ENCODE data around the gene FAM124B. TPM values are rescaled to one million over a fixed set of nuclear protein-coding genes. Genes with fewer than 3 reads are reported as not detected.

Gene FAM124B
- total and polyA plus RNA-seq, 2 donors, result 1.4 to 2.0 TPM

DNA sequence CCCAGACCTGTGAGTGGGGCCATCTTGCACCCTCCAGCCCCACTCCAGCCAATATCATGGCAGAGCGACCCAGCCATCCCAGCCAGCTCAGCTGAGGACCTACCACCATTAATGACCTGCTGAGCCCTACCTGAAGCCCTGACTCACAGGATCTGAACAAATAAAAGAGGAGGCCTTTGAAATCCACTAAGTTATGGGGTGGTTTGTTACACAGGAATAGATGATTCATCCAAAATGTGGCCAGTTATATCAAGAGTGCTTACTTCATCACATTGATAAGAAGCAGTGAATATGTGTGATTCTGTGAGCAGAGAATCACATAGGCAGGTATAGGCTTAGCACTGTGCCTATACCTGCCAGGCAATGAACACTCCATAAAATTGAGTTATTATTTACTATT, 34.7 kb upstream of the FAM124B start:
- H3K9me3 ChIP-seq (ENCODE audit: control insufficient read depth in 2 of 2, insufficient read depth in 1 of 2, low read length in 1 of 2), result no peaks in the 10 kb centered on the region
- peaks cover 0 to 6% of the 10 kb centered on the region in 2 donors for H3K27me3 ChIP-seq (ENCODE audit: control insufficient read depth in 2 of 2, insufficient read depth in 1 of 2, low read length in 1 of 2)
- no peaks in the 10 kb centered on the region for H3K4me1 ChIP-seq (ENCODE audit: control insufficient read depth in 2 of 2, insufficient read depth in 2 of 2, low read length in 2 of 2)
- H3K36me3 ChIP-seq (ENCODE audit: control insufficient read depth in 2 of 2, insufficient read depth in 2 of 2, low read length in 1 of 2), result no peaks in the 10 kb centered on the region
- 97% methylated on average over 1 of the region's 1 CpG for WGBS
- DNase-seq (ENCODE audit: low read depth in 6 of 9, low spot score in 9 of 9), result no peak
- H3K27ac ChIP-seq (ENCODE audit: low read depth in 1 of 2, low read length in 1 of 2), result no peak overlapping the region
- H3K4me3 ChIP-seq (ENCODE audit: low read length in 2 of 2), result no peak overlapping the region

DNA sequence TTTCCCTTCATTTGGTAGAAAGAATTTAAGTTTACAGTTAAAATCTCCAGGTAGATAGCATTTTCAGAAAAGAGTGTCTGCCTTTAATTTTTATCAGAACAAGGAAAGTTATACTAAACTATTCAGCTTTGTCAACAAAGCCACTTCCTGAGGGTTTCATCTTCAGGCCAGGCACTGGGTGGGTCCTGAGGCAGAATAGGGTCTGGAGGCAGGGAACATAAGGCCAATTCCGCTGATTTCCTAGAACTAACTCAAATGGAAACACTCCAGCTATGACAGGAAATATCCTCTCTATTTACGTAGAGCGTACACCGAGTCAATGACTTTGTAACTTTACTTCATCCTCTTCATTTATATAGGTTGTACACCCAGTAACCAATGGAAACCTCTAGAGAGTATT, 32.7 kb upstream of the FAM124B start:
- H3K4me3 ChIP-seq (ENCODE audit: low read length in 2 of 2), result no peak overlapping the region
- H3K36me3 ChIP-seq (ENCODE audit: control insufficient read depth in 2 of 2, insufficient read depth in 2 of 2, low read length in 1 of 2), result no peaks in the 10 kb centered on the region
- H3K27me3 ChIP-seq (ENCODE audit: control insufficient read depth in 2 of 2, insufficient read depth in 1 of 2, low read length in 1 of 2), result no peaks in the 10 kb centered on the region
- no peak for DNase-seq (ENCODE audit: low read depth in 6 of 9, low spot score in 9 of 9)
- H3K4me1 ChIP-seq (ENCODE audit: control insufficient read depth in 2 of 2, insufficient read depth in 2 of 2, low read length in 2 of 2), result no peaks in the 10 kb centered on the region
- WGBS, result over 99% methylated on average over 4 of the region's 4 CpGs
- H3K27ac ChIP-seq (ENCODE audit: low read depth in 1 of 2, low read length in 1 of 2), result no peak overlapping the region
- H3K9me3 ChIP-seq (ENCODE audit: control insufficient read depth in 2 of 2, insufficient read depth in 1 of 2, low read length in 1 of 2), result no peaks in the 10 kb centered on the region

DNA sequence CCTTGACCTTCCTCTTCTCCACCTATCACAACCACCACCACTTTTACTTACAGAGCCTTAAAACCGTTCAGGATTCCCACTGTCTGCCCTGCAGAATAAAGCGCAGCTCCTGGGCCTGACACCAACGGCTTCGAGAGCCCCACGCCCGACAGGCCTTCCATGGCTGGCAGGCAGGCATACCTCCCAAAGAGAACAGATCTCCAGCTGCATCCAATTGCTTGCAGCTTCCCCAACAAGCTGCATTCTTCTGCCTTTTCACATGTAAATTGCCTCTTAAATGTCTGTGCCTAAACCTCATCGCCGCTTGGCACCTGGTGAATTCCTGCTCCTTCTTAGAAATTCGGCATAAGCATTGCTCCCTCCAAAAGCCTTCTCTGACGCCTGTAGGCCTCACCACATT, 31.5 kb upstream of the FAM124B start:
- 96% methylated on average over 10 of the region's 10 CpGs for WGBS
- H3K27ac ChIP-seq (ENCODE audit: low read depth in 1 of 2, low read length in 1 of 2), result no peak overlapping the region
- no peak overlapping the region for H3K4me3 ChIP-seq (ENCODE audit: low read length in 2 of 2)
- no peaks in the 10 kb centered on the region for H3K4me1 ChIP-seq (ENCODE audit: control insufficient read depth in 2 of 2, insufficient read depth in 2 of 2, low read length in 2 of 2)
- no peaks in the 10 kb centered on the region for H3K9me3 ChIP-seq (ENCODE audit: control insufficient read depth in 2 of 2, insufficient read depth in 1 of 2, low read length in 1 of 2)
- no peaks in the 10 kb centered on the region for H3K36me3 ChIP-seq (ENCODE audit: control insufficient read depth in 2 of 2, insufficient read depth in 2 of 2, low read length in 1 of 2)
- no peak for DNase-seq (ENCODE audit: low read depth in 6 of 9, low spot score in 9 of 9)
- no peaks in the 10 kb centered on the region for H3K27me3 ChIP-seq (ENCODE audit: control insufficient read depth in 2 of 2, insufficient read depth in 1 of 2, low read length in 1 of 2)

DNA sequence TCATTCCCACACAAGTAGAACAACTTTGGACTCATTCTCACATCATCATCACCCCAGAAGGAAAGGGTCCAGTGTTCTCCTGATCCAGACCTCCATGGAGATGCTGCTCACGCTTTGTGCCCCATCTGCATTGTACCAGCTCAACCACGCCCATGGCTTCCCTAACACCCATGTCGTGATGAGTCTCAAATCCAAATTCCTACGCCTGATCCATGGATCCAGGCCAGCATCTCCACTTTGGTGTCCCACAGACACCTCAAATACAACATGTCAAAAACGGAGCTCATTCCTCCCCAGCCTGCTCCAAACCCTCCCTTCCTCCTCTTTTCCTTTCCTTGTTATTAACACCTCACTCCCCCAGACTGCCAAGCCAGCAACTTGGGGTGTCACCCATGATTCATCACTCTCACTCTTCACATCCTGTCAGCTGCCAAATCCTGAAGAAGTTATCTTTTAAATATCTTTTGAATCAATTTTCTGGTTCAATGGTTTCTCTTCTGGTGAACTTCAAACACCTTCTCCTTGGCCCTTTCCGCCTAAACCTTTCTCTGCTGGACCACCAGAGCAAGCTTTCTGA, 30.2 kb upstream of the FAM124B start:
- Histone ChIP-seq H3K27ac (ENCODE audit: low read depth in 1 of 2, low read length in 1 of 2) (no peak overlapping the region), H3K27me3 (ENCODE audit: control insufficient read depth in 2 of 2, insufficient read depth in 1 of 2, low read length in 1 of 2) (no peaks in the 10 kb centered on the region), H3K4me3 (ENCODE audit: low read length in 2 of 2) (no peak overlapping the region), H3K36me3 (ENCODE audit: control insufficient read depth in 2 of 2, insufficient read depth in 2 of 2, low read length in 1 of 2) (no peaks in the 10 kb centered on the region), H3K4me1 (ENCODE audit: control insufficient read depth in 2 of 2, insufficient read depth in 2 of 2, low read length in 2 of 2) (no peaks in the 10 kb centered on the region), H3K9me3 (ENCODE audit: control insufficient read depth in 2 of 2, insufficient read depth in 1 of 2, low read length in 1 of 2) (no peaks in the 10 kb centered on the region)
- DNase-seq (ENCODE audit: low read depth in 6 of 9, low spot score in 9 of 9), result no peak
- 96% methylated on average over 6 of the region's 6 CpGs for WGBS

DNA sequence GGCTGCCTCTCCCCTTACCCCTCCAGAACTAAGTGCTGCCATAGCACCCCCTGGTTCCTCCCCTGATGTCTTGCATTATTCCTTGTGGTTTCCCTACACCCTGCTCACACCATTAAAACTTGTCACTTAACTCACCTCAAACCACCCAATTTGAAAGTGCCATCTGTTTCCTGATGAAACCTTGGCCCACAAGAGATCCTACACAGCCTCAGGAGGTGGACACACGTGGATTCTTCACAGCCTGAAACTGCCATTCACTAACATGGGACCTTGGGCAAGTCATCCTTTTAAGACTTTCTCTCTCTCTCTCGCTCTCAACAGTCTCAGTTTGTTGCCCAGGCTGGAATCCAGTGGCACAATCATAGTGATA, 27.5 kb upstream of the FAM124B start:
- no peak overlapping the region for H3K4me3 ChIP-seq (ENCODE audit: low read length in 2 of 2)

DNA sequence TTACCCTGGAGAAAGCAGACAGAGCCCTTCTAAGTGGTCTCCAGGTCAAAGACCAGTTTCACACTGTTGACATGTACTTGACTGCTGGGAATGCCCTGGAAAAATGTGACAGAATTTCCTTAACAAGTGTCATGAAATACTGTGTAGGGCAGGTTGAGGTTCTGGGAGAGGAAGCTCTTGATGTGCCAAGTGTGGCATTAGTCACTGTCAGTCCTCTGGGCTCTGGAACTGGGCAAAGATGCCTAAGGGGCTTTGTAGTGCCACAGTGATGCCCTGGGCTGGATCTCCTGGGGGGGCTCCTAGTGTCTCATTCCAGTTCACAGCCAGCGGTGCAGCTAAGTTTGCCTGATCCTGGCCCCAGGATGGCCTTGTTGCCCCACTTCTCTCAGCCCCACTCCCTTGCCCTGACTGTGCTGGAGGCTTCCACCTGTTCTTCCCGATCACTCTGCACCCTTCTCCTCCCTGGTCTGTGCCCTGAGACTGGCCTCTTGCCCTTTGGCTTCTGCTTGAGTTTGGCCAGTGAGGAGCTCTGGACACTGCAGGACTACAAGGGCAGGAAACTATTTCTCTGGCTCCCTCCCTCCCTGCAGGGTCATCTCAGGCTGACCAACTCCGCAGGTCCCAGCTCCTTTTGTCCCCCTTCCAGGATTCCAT, 27.0 kb upstream of the FAM124B start:
- Histone ChIP-seq H3K27ac (ENCODE audit: low read depth in 1 of 2, low read length in 1 of 2) (no peak overlapping the region), H3K4me3 (ENCODE audit: low read length in 2 of 2) (no peak overlapping the region), H3K4me1 (ENCODE audit: control insufficient read depth in 2 of 2, insufficient read depth in 2 of 2, low read length in 2 of 2) (no peaks in the 10 kb centered on the region), H3K36me3 (ENCODE audit: control insufficient read depth in 2 of 2, insufficient read depth in 2 of 2, low read length in 1 of 2) (no peaks in the 10 kb centered on the region), H3K27me3 (ENCODE audit: control insufficient read depth in 2 of 2, insufficient read depth in 1 of 2, low read length in 1 of 2) (no peaks in the 10 kb centered on the region), H3K9me3 (ENCODE audit: control insufficient read depth in 2 of 2, insufficient read depth in 1 of 2, low read length in 1 of 2) (no peaks in the 10 kb centered on the region)
- DNase-seq (ENCODE audit: low read depth in 6 of 9, low spot score in 9 of 9), result no peak
- 61% methylated on average over 3 of the region's 3 CpGs for WGBS

More for the DNA sequence above, 27.5 kb upstream of the FAM124B start:
- H3K4me1 ChIP-seq (ENCODE audit: control insufficient read depth in 2 of 2, insufficient read depth in 2 of 2, low read length in 2 of 2), result no peaks in the 10 kb centered on the region
- H3K36me3 ChIP-seq (ENCODE audit: control insufficient read depth in 2 of 2, insufficient read depth in 2 of 2, low read length in 1 of 2), result no peaks in the 10 kb centered on the region
- no peak overlapping the region for H3K27ac ChIP-seq (ENCODE audit: low read depth in 1 of 2, low read length in 1 of 2)
- DNase-seq (ENCODE audit: low read depth in 6 of 9, low spot score in 9 of 9), result no peak
- H3K27me3 ChIP-seq (ENCODE audit: control insufficient read depth in 2 of 2, insufficient read depth in 1 of 2, low read length in 1 of 2), result no peaks in the 10 kb centered on the region
- H3K9me3 ChIP-seq (ENCODE audit: control insufficient read depth in 2 of 2, insufficient read depth in 1 of 2, low read length in 1 of 2), result no peaks in the 10 kb centered on the region
- 27% methylated on average over 2 of the region's 2 CpGs for WGBS

DNA sequence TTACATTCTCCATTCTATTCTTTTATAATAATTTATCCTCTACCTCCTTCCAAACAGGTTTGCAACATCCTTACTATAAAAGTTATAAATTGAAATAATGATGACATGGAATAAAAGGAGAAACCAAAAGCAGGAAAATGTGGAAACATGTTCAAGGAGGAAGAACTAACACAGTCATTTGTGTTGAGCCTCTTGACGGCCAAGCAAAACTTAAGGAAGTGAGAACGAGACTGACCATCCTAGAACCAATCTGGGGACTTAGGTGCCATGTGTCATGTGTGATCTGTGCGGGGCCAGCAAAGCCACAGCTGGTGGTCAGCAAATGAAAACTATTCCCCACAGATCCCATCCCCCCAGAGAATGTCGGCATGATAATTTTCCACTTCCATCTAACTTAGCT, 25.6 kb upstream of the FAM124B start:
- no peak for DNase-seq (ENCODE audit: low read depth in 6 of 9, low spot score in 9 of 9)
- Histone ChIP-seq H3K4me3 (ENCODE audit: low read length in 2 of 2) (no peak overlapping the region), H3K9me3 (ENCODE audit: control insufficient read depth in 2 of 2, insufficient read depth in 1 of 2, low read length in 1 of 2) (no peaks in the 10 kb centered on the region), H3K36me3 (ENCODE audit: control insufficient read depth in 2 of 2, insufficient read depth in 2 of 2, low read length in 1 of 2) (no peaks in the 10 kb centered on the region), H3K27ac (ENCODE audit: low read depth in 1 of 2, low read length in 1 of 2) (no peak overlapping the region), H3K4me1 (ENCODE audit: control insufficient read depth in 2 of 2, insufficient read depth in 2 of 2, low read length in 2 of 2) (no peaks in the 10 kb centered on the region), H3K27me3 (ENCODE audit: control insufficient read depth in 2 of 2, insufficient read depth in 1 of 2, low read length in 1 of 2) (no peaks in the 10 kb centered on the region)
- 93% methylated on average over 4 of the region's 4 CpGs for WGBS

DNA sequence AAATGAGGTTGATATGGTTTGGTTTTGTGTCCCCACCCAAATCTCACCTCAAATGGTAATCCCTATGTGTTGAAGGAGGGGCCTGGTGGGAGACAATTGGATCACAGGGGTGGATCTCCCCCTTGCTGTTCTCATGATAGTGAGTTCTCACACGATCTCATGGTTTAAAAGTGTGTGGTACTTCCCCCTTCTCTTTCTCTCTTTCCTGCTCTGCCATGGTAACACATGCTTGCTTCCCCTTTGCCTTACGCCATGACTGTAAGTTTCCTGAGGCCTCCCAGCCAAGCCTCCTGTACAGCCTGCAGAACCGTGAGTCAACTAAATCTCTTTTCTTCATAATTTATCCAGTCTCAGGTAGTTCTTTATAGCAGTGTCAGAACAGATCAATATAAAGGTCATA, 24.7 kb upstream of the FAM124B start:
- no peak for DNase-seq (ENCODE audit: low read depth in 6 of 9, low spot score in 9 of 9)
- Histone ChIP-seq H3K27me3 (ENCODE audit: control insufficient read depth in 2 of 2, insufficient read depth in 1 of 2, low read length in 1 of 2) (no peaks in the 10 kb centered on the region), H3K36me3 (ENCODE audit: control insufficient read depth in 2 of 2, insufficient read depth in 2 of 2, low read length in 1 of 2) (no peaks in the 10 kb centered on the region), H3K4me1 (ENCODE audit: control insufficient read depth in 2 of 2, insufficient read depth in 2 of 2, low read length in 2 of 2) (no peaks in the 10 kb centered on the region), H3K9me3 (ENCODE audit: control insufficient read depth in 2 of 2, insufficient read depth in 1 of 2, low read length in 1 of 2) (no peaks in the 10 kb centered on the region), H3K27ac (ENCODE audit: low read depth in 1 of 2, low read length in 1 of 2) (no peak overlapping the region), H3K4me3 (ENCODE audit: low read length in 2 of 2) (no peak overlapping the region)
- WGBS, result 79% methylated on average over 3 of the region's 3 CpGs

DNA sequence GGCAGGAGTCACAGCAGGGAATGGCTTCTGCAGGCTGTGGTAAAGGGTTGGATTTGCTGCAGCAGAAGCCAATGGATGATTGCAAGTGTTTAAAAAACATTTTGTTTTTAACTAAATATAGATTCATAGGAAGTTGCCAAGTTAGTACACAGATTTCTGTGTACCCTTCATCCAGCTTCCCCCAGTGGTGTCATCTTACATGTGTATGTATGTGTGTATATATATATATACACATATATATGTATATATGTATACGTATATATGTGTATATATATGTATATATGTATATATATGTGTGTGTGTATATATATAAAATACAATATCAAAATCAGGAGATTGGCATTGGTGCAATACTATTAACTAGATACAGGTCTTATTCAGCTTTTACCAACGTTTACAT, 19.2 kb upstream of the FAM124B start:
- 96% methylated on average over 2 of the region's 2 CpGs for WGBS
- no peak overlapping the region for H3K4me3 ChIP-seq (ENCODE audit: low read length in 2 of 2)
- no peaks in the 10 kb centered on the region for H3K9me3 ChIP-seq (ENCODE audit: control insufficient read depth in 2 of 2, insufficient read depth in 1 of 2, low read length in 1 of 2)

More for the DNA sequence above, 19.2 kb upstream of the FAM124B start:
- Histone ChIP-seq H3K36me3 (ENCODE audit: control insufficient read depth in 2 of 2, insufficient read depth in 2 of 2, low read length in 1 of 2) (no peaks in the 10 kb centered on the region), H3K27ac (ENCODE audit: low read depth in 1 of 2, low read length in 1 of 2) (no peak overlapping the region), H3K27me3 (ENCODE audit: control insufficient read depth in 2 of 2, insufficient read depth in 1 of 2, low read length in 1 of 2) (no peaks in the 10 kb centered on the region), H3K4me1 (ENCODE audit: control insufficient read depth in 2 of 2, insufficient read depth in 2 of 2, low read length in 2 of 2) (no peaks in the 10 kb centered on the region)
- DNase-seq (ENCODE audit: low read depth in 6 of 9, low spot score in 9 of 9), result no peak

Data from thymus (tissue), 11 donors.